Measurements from ENCODE around the gene FZR1.
"Not testable (repeated sequence)": the region's sequence is repeated elsewhere in the genome, so short reads cannot be mapped to it uniquely, and the experiment has no call there.

Gene FZR1

GRCh38 chr19:3514930-3515329 lies 8.8 kb downstream of the FZR1 start:
- DNase-seq (ENCODE audit: low read depth in 2 of 2), result no peak

- DNase-seq (ENCODE audit: low read depth in 2 of 2), result no peak
Measured at GRCh38 chr19:3515891-3516422, 9.8 kb downstream of the FZR1 start.

GRCh38 chr19:3516675-3517207 lies 10.6 kb downstream of the FZR1 start:
- DNase-seq (ENCODE audit: low read depth in 2 of 2), result no peak

GRCh38 chr19:3517638-3518037 lies 11.5 kb downstream of the FZR1 start:
- no peak for DNase-seq (ENCODE audit: low read depth in 2 of 2)

- DNase-seq (ENCODE audit: low read depth in 2 of 2), result no peak
Measured at GRCh38 chr19:3518255-3518654, 12.1 kb downstream of the FZR1 start.

- DNase-seq (ENCODE audit: low read depth in 2 of 2), result no peak
Measured at GRCh38 chr19:3518659-3519058, 12.5 kb downstream of the FZR1 start.

GRCh38 chr19:3519126-3519525 lies 13.0 kb downstream of the FZR1 start:
- DNase-seq (ENCODE audit: low read depth in 2 of 2), result no peak

- no peak for DNase-seq (ENCODE audit: low read depth in 2 of 2)
Measured at GRCh38 chr19:3520166-3521103, 14.3 kb downstream of the FZR1 start.

- no peak for DNase-seq (ENCODE audit: low read depth in 2 of 2)
Measured at GRCh38 chr19:3521104-3521445, 15.0 kb downstream of the FZR1 start.

- DNase-seq (ENCODE audit: low read depth in 2 of 2), result no peak
Measured at GRCh38 chr19:3522421-3523360, 16.6 kb downstream of the FZR1 start.

- DNase-seq (ENCODE audit: low read depth in 2 of 2), result no peak
Measured at GRCh38 chr19:3523361-3524077, 17.4 kb downstream of the FZR1 start.

- DNase-seq (ENCODE audit: low read depth in 2 of 2), result no peak
Measured at GRCh38 chr19:3524078-3524842, 18.1 kb downstream of the FZR1 start.

GRCh38 chr19:3524904-3525451 lies 18.9 kb downstream of the FZR1 start:
- no peak for DNase-seq (ENCODE audit: low read depth in 2 of 2)

- DNase-seq (ENCODE audit: low read depth in 2 of 2), result no peak
Measured at GRCh38 chr19:3526507-3527237, 20.6 kb downstream of the FZR1 start.

GRCh38 chr19:3527238-3527910 lies 21.3 kb downstream of the FZR1 start:
- no peak for DNase-seq (ENCODE audit: low read depth in 2 of 2)

- no peak for DNase-seq (ENCODE audit: low read depth in 2 of 2)
Measured at GRCh38 chr19:3528080-3528479, 22.0 kb downstream of the FZR1 start.

- DNase-seq (ENCODE audit: low read depth in 2 of 2), result no peak
Measured at GRCh38 chr19:3528539-3529211, 22.6 kb downstream of the FZR1 start.

GRCh38 chr19:3529299-3529698 lies 23.2 kb downstream of the FZR1 start:
- DNase-seq (ENCODE audit: low read depth in 2 of 2), result not testable (repeated sequence)

GRCh38 chr19:3530389-3530788 lies 24.3 kb downstream of the FZR1 start:
- DNase-seq (ENCODE audit: low read depth in 2 of 2), result no peak

Measured in stimulated activated CD8-positive, alpha-beta memory T cell treated with anti-CD3 and anti-CD28 coated beads, Interleukin-15, amount 100 ng/mL, for 48 hours (primary cell).